NCI-H1105 treated with DMSO at 0.1 percent for 48 hours (cell line): Measurements from ENCODE around the gene ZSWIM5.
A peak's percentile ranks its signal among the peaks of the same experiment; 100 is the strongest.

Source experiments
- DNase-seq: peaks from one replicate; lab custom pipeline; 2025; lab: John Stamatoyannopoulos, UW

The ZSWIM5 gene

DNA sequence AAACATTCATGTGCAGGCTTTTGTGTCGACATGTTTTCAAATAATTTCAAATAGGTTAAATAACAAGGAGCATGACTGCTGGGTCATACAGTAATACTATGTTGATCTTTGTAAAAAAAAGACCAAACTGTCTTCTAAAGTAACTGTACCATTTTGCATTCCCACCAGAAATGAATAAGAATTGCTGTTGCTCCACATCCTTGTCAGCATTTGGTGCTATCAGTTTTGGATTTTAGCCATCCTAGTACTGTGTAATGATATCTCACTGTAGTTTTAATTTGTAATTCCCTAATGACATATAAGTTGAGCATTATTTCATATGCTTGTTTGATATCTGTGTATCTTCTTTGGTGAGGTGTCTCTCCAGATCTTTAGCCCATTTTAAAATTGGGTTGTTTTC is 182.7 kb downstream of the ZSWIM5 start:
- no peak for DNase-seq

DNA sequence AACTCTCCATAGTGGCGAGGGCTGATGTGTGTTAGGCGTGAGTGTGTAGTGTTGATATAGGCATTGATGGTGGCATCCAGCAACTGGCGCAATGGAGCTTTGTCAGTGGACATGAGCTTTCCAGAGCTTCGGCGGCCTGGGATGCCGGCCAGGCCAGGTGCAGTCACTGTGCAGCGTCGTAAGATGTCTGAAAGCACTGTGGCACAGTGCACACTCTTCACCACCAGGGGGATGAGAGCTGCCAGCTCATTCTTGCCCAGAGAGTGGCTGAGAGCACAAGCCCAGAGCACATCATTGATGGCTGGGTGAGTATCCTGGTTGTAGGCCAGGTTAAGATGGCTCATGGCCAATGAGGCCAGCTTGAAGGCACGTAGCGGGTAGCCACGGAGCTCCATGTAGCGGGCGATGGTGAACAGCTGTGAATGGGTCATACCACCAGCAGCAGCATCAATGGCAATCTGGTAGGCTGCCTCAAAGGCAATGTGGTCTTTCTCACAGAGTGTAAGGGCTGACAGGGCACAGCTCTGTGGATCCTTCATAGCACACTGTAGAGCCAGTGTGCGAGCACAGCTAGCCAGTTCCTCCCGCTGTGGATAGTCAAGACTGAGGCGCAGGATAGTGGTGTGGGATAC is 187.7 kb downstream of the ZSWIM5 start:
- DNase-seq, result peak; percentile 79

DNA sequence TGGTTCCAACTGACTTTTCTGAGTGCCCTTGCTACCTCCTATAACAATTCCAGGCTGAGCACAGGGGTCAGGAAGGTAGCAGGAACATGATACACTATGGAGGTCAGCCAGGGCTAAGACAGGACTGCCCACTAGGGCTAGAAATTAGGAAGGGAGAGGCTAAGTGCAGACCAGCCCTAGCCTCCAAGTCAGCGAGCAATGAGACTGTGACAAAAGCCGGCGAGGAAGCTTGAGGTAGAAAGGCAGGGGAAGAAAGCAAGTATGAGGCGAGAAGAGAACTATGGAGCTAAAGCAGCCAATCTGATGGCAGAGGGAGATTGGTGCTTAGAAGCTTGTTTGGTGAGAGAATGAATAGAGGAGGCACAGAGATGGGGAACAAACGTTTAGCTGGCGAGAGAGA is 189.6 kb downstream of the ZSWIM5 start:
- DNase-seq, result no peak

DNA sequence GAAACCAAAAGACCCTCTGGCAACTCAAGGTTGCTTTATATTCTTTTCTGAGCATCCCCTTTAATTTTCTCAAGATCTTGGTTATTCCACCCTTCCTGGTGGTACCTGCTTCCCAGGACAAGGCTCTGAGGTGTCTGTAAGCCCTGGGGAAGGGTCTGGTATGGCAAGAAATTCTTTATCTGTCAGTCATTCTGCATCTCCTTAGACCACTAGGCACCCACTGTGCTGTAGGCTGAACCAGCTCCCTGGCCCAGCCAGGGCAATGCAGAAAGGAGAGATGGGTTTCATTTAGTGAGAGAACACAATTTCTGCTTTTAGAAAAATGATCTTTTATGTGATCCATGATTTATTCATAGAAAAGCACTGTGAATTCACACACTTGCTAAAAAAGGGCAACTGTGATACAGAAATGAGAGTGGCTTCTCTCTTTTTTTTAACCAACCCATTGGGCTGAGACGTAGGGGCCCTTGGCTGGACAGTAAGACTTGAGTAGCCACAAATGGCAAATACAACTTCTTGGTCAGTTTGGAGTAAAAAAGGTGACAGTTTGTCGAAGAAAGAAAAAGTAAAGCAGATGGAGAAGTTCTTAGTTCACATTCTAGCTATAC is 190.2 kb downstream of the ZSWIM5 start:
- DNase-seq, result no peak

DNA sequence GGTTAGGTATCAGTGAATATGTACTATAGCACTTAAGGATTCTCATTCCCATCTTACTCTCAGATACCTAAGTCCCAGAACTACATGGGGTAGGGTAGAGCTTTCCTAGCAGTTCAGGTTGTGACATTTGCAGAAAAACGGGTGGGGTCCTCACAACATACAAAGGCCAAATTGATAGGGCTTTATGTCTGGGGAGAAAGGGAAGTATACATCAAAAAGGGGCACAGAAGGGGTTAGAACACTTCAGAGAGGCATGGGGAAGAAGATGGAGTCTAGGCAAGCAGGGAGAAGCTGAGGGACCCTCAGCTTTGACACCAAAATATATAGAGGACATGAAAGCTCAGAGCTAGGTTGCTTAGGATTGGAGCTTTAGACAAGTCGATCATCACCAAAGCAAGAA is 190.7 kb downstream of the ZSWIM5 start:
- no peak for DNase-seq

DNA sequence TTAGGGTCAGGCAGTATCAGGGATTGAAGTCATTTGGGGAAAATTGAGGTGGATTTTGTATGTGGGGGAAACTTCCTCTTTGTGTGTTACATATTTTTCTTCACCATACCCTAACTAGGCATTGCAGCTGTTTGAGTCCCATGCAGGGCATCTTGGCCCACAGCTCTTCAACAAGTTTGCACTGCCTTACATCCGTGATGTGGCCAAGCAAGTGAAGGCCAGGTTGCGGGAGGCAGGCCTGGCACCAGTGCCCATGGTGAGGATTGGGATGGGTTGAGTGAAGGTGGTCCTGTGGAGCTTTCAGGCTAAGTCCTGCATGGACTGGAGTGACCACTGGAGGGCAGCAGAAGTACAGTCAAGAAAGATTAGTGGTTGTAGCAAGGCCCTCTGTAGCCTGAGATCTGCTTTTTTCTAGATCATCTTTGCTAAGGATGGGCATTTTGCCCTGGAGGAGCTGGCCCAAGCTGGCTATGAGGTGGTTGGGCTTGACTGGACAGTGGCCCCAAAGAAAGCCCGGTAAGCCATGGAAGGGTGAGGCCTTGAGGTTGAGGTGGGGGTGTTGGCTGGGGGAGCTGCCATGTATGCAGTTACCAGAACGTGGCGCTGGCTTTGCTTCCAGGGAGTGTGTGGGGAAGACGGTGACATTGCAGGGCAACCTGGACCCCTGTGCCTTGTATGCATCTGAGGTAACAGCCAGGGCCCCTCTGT is 191.9 kb downstream of the ZSWIM5 start:
- DNase-seq, result peak; percentile 72

DNA sequence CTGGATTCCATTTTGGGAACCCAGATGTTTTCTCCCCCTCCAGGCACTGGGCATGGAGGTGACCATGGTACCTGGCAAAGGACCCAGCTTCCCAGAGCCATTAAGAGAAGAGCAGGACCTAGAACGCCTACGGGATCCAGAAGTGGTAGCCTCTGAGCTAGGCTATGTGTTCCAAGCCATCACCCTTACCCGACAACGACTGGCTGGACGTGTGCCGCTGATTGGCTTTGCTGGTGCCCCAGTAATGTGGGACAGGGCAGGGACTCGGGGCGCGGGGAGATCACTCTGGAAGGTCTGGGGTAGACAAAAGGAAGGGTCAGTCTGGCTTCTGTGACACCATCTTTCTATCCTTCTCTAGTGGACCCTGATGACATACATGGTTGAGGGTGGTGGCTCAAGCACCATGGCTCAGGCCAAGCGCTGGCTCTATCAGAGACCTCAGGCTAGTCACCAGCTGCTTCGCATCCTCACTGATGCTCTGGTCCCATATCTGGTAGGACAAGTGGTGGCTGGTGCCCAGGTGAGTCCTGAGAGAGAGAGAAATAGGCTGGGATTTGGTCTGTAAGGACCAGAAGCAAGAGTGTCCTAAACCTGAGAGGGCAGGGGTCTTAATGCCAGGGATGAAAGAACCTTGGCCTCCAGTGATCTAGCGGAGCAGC is 192.7 kb downstream of the ZSWIM5 start:
- DNase-seq, result no peak

DNA sequence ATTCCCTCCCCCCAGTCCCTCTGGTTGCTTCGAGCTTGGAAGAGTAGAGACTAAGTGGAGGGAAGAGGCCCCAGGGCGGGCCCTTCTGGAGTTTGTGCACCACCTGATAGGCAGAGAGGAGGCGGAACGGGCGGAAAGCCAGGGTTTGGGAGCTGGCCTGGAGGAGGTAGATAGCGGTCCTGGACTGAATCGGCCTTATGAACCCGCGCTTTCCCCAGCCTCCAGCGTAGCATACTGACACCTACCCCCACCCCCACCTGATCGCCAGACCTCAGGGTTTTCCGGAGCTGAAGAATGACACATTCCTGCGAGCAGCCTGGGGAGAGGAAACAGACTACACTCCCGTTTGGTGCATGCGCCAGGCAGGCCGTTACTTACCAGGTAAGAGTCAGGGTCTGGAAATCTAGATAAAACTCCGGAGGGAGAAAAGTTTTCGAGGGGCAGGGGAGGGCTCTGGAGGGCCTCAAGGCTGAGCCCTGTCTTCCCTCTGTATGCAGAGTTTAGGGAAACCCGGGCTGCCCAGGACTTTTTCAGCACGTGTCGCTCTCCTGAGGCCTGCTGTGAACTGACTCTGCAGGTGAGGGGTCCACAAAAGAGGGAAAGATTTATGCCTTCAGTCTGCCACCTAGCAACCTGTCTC is 193.6 kb downstream of the ZSWIM5 start:
- DNase-seq, result peak; percentile 50

DNA sequence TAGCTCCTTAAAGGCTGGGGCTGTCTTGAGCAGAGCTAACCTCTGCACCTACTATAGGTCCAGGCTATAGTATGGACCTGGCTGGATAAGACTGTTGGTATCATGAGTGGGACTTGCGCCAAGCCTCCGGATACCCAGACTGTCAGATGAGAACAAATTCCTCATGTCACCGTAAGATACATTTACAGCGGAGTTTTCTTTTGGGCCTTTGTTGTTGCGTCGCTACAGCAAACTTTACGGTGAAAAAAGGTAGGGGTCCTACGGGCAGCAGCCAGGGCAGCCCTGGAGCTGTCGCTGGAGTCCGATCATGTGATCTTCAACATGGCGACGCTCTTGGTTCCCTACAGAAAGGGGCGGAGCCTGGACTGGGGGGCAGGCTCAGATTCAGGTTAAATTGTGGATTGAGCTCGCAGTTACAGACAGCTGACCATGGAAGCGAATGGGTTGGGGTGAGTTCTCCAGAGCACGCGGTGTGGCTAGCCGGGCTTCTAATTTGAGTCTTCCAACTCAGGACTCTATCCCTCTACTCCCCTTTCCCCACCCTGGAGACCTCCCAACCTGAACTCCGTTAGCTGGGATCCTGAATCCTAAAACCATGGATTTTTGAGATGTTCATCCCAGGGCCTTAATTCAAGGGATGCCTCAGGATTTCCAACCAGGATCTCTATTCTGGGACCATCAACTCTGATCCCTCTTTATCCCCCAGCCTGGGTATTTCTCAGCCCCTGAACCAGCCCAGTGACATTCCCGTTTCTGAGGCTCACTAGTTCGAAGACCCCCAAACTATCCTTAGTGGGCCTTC is 194.4 kb downstream of the ZSWIM5 start, which contains the start of gene UROD:
UROD (plus strand) TSS at position 418 of the 802 bp plus-strand sequence; CDS start at position 430, 12 bp downstream.
- DNase-seq, result peak; percentile 97

DNA sequence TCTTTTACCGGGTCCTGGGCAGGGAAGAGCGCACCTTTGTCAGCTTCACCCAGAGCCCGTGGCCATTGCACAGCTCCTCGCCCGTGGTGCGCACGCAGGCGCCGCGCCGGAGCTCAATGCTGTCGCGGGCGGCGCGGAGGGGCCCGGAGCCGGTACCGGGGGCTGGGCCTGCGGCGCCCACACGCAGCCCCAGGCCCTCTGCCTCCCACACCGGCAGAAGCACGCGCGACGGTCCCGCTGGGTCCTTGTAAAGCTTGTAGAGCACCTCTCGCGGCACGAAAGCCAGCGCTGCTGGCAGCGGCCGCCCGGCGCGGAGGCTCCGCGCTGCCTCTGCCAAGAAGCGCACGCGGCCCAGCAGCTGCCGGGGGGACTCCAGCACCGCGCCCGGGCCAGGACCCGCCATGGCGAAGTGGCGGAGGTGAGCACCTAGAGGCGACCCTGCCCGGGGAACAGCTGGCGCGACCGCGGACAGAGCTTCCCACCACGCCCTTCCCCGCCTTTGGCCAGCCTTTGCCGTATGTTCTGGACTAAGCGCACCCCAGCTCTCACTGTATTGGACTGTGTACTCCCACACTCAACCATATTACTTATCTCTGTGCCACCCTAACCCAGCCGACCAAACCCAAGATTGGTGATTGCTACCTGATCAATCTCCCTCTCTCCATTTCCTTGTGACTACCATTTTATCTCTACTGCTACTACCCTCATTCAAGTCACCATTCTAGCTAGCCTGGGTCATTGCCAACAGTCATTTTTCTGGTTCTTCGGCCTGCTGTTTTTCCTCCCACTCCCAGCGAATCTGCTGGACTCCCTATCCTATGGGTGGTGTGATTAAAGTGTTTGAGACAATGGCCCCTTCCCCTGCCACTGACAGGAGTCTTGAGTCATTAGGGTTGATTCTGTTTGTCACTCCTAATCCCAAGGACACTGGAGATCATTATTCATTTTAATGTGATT is 195.3 kb downstream of the ZSWIM5 start, which contains the start of gene HECTD3:
HECTD3 (minus strand) TSS at position 470 of the 957 bp plus-strand sequence; CDS start at position 403, 67 bp downstream.
- peak; percentile 87 for DNase-seq

DNA sequence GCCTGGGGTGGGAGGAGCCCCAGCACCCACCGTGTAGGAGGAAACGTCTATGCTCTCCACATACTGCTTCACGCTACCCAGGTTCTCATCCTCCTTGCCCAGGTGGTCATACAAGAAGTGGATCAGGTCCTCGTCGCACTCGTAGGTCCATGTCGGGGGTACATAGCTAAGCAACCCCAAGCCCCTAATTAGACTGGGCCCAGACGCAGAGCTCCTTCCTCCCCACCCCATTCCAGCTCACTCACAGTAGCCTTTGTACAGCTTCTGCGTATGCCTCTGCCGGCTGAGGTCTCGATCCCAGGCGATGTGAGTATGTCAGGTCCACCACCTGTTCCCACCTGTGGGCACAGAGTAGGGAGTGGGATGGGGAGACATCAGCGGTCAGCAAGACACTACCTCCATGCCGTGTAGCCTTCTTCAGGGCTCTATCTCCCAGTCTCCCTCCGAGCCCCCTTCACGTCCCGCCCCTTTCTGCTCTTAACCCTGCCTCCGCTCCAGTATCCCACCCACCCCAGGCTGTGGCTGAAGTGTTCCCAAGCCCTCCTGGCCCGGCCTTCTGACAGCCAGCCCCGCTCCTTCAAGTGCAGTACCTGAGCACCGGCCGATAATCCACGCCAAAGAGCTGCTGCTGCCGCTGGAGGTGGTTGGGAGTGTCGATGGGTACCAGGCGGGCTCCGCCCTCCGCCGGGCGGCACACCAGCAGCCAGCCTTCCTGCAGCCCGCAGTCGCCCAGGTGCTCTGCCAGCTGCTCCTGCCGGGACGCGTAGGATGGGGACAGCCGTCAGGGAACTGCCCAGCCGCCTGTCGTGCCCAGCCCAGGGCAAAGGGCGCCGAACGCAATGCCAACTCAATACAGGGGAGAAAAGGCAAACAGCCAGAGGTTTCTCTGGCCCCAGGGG is 196.2 kb downstream of the ZSWIM5 start:
- peak; percentile 52 for DNase-seq

DNA sequence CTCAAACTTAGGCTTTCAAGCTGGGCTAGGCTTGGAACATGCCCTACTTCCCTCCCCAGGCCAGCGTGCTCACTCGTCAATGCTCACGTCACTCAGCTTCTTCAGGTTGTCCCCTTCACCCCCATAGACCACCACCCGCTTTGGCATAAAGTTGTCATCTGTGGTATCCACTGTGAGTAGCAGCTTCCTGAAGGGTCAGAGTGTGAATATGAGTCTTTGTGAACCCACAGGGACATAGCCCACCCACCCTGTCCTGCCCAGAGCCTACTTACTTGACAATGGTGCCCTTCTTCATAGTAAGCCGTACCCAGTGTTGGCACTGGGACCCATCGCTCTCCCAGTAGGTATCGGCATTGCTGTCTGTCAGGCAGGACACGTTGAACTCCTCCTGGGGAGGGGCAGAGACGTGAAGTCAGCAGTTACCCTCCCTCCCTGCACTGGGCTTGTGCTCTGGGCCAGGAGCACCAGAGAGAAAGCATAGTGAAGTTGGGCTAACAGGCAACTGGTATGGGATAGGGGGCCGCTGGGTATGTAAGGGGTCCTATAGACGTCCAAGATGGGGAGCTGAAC is 197.0 kb downstream of the ZSWIM5 start:
- no peak for DNase-seq

DNA sequence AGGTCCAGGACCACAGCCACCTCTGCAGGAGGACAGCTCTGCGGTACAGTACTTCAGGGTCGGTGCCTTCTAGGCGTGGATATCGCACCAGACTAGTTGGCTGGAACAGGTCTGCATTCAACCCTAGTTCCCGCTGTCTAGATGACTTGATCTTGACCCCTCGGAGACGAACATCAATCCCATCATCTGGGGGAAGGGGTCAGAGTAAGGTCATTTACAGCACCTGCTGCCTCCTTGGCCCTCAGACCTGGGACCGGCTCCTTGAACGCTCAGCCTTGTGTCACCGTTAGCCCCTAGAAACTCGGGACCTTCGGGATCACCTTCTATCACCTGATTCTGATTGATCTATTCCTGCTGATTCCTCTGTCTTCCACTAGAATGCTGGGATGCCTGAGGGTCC is 197.9 kb downstream of the ZSWIM5 start:
- no peak for DNase-seq

DNA sequence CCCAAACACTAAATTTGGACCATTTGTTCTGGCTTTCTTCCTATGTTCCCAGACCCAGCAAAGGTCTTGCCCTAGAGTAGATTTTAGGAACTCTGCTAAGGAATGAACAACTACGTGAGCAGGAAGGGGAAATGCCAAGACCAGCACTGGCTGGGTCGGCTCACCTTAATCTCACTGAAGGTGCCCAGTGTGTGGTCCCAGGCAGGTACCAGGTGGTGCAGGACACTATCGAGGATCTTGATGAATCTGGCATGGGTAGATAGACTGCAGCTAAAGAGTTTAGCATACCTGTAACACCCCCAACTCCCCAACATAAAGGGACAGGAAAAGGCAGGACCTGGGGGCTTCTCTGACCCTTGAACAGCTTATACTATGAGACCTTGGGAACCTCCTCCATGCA is 198.3 kb downstream of the ZSWIM5 start:
- DNase-seq, result no peak

DNA sequence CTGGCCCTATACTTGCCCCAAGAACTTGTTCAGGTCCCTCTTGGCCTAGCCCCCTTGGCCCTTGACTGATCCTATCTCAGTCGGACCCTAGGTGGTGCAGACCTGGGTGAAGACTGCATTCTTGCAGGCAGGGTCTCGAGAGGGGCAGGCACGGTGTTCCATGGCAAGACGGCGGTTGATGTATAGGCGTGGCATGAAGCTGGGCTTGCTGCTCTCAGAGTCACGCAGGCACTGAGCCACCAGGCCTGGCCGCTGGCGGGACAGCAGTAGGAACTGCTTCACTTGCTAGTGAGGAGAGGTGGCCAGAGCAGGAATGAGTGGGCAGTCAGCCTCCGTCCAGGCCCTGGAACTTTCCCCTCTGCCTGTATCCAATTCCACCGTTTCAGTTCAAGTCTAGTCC is 199.1 kb downstream of the ZSWIM5 start:
- no peak for DNase-seq

DNA sequence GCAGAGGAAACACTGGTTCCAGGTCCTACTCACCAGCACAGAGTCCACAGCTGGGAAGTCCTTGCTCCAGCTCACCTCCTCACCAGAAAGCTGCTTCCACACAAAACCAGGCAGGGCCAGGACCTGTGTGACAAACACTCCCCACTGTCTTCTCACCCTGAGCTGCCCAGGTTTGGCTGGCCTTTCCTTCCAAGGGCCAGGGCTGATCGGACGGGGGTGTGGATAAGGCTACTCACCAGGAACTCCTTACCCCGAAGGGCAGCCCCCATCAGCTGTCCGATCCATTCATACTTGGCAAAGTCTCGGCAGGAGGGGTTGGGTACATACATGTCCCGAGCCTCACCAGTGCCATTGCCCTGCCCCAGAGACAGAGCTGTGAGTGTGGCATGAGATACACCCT is 200.6 kb downstream of the ZSWIM5 start:
- DNase-seq, result no peak

DNA sequence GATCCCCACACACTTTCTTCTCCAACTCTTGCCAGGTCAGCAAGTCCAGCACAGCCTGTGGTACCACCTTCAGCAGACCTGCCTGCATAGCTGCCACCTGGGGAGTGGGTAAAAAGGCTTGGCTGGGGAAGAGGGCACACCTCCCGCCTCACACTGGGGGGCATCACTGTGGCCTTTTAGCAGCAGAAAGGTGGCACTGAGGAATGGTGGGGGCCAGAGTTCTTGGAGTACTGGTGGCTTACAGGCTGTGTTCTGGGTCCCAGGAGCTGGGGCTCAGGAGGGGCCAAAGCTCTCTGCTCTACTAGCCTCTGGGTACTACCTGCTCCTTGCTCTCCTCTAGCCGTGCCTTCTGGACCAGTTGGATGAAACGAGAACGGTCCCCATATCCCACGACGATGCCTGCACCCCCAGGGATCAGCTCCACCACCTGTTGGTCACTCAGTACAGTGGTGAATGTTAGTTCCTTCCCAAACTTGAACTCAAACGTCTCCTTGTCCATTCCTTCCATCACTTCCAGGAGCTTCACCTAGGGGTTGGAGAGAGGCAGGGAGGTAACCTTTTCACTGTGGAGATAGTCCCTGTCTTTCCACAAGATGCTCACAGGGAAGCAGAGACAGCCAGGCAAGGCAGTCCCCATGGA is 202.0 kb downstream of the ZSWIM5 start:
- no peak for DNase-seq

DNA sequence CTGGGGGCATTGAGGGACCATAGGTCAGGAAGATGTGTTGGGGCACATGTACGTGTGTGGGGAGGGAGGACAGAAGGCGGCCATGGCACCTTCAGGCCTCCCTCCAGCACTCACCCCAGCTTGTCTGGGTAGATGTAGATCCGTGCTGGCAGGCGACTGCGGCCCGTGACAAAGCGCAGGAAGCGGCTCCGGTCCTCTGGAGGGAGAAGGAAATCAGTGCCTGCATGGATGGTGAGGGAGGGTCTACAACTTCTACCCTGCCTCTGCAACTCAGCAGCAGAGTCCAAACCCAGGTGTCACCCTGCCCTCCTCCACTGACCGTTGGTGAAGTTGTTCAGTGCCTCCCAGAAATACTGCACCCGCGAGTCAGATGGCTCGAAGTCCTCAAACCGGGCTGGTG is 202.7 kb downstream of the ZSWIM5 start:
- DNase-seq, result no peak
